Transverse colon (tissue), 4 donors: ENCODE measurements around the gene PRPF40B. TPM values are rescaled to one million over a fixed set of nuclear protein-coding genes. Genes with fewer than 3 reads are reported as not detected.

ENCODE experiments used
- DNase-seq: peaks from one replicate; pipeline ENCODE4 v3.0.0-alpha.2; 2019
- H3K27ac ChIP-seq, 4 donors: fragments of 200-600 bp; sonication (generic); 2 replicates each; pipeline ENCODE4 v1.5.1; 2016 to 2018; ENCODE audit warnings: inconsistent platforms in 4 of 4
- H3K27me3 ChIP-seq: fragments of 200-600 bp; sonication (generic); 2 replicates; pipeline ENCODE4 v1.5.1; 2017; ENCODE audit warnings: inconsistent platforms
- H3K36me3 ChIP-seq, 4 donors: fragments of 200-600 bp; sonication (generic); 2 replicates each; pipeline ENCODE4 v1.5.1; 2017 to 2019; ENCODE audit warnings: inconsistent platforms in 4 of 4
- H3K4me1 ChIP-seq, 4 donors: fragments of 200-600 bp; sonication (generic); 2 replicates each; pipeline ENCODE4 v1.5.1; 2017 to 2020; ENCODE audit warnings: inconsistent platforms in 4 of 4
- H3K4me3 ChIP-seq, 4 donors: fragments of 200-600 bp; sonication (generic); 1 replicate in 1 of 4; 2 replicates in 3 of 4; pipeline versions ENCODE4 v1.5.1 to v1.6.1; 2017 to 2019; ENCODE audit warnings: inconsistent platforms in 4 of 4
- H3K9me3 ChIP-seq, 2 donors: fragments of 200-600 bp; sonication (generic); 2 replicates each; pipeline ENCODE4 v1.5.1; 2017 to 2019; ENCODE audit warnings: inconsistent platforms in 2 of 2
- CTCF ChIP-seq, 5 experiments: fragments of 200-600 bp in 3 of 5; fragments of 450-650 bp in 2 of 5; sonication (generic) in 3 of 5; IDR thresholded peaks; 1 replicate in 2 of 5; 2 replicates in 3 of 5; pipeline ENCODE4 v1.5.1; 2016 to 2017; ENCODE audit warnings: antibody characterized with exemption in 5 of 5, inconsistent platforms in 3 of 5, mild to moderate bottlenecking in 2 of 5, moderate library complexity in 1 of 5
- EP300 ChIP-seq: sonication (generic); formaldehyde crosslinking; IDR thresholded peaks from one replicate; pipeline ENCODE4 v1.6.1; 2017; ENCODE audit warnings: antibody characterized with exemption, low read depth
- POLR2A ChIP-seq: fragments of 450-650 bp; IDR thresholded peaks from one replicate; pipeline ENCODE4 v1.6.1; 2016; ENCODE audit warnings: antibody characterized with exemption, mild to moderate bottlenecking, moderate library complexity
- POLR2AphosphoS5 ChIP-seq, 3 donors: sonication (generic); formaldehyde crosslinking; IDR thresholded peaks; one replicate each; pipeline ENCODE4 v1.6.1; 2016; ENCODE audit warnings: antibody characterized with exemption in 3 of 3
- WGBS, 2 donors: methylation state at CpG; one replicate each; pipeline ENCODE4 v1.1.5; 2018; ENCODE audit warnings: low coverage in 1 of 2; 5-methylcytosine and 5-hydroxymethylcytosine counted together
- in situ Hi-C, 4 donors: fragments of 200-750 bp; cut with MboI; loops; one replicate each; pipeline versions ENCODE4 v1.15.0 to v1.15.1; 2017; ENCODE audit warnings: low sequenced_read_pairs in 3 of 4, low pct_ligation_motif_present in 1 of 4, low pct_unique_long_range_greater_than_20kb in 1 of 4
- intact Hi-C: fragments of 100-400 bp; cut with DNase I; formaldehyde crosslinking; loops from one replicate; pipeline ENCODE4 v1.15.1; 2023; ENCODE audit warnings: low total_unique reads
- total RNA-seq, 4 donors: library from RNA; depleted of rRNA; stranded (reverse); fragments of >200 nt; gene quantifications; one replicate each; pipeline ENCODE4 v1.1.0, GENCODE V29; 2016

The PRPF40B gene
- total RNA-seq, 4 donors from 2014 or later, result 3.7 to 12.7 (median 8.7) TPM

GRCh38 chr12:49672301-49673217, 49.2 kb downstream of the PRPF40B start:
- no peak for DNase-seq
- H3K27ac ChIP-seq, result peak overlapping the region; percentile 82 to 90 (median 84)
- intact Hi-C loops (loop anchor here (2.0 kb wide), 1 partner anchor 34 kb away; the partner anchor contains the start of gene FMNL3), in situ Hi-C loops (no loop called here)
- no peaks in the 10 kb centered on the region for H3K27me3 ChIP-seq
- WGBS, 2 donors, result 47 to 58% methylated on average over 4 to 5 of the region's 5 CpGs
- no peaks in the 10 kb centered on the region for H3K9me3 ChIP-seq
- peaks cover 32 to 54% (median 44%) of the 10 kb centered on the region in 4 donors for H3K4me1 ChIP-seq
- no peaks in the 10 kb centered on the region for H3K36me3 ChIP-seq
- no peak overlapping the region for H3K4me3 ChIP-seq
- TF ChIP-seq EP300 (no peak), POLR2A (no peak), POLR2AphosphoS5 (IDR thresholded peaks at IDR 0.05) (no peak), CTCF (IDR thresholded peaks at IDR 0.05) (no peak)

GRCh38 chr12:49673446-49674317, 50.3 kb downstream of the PRPF40B start:
- Histone ChIP-seq H3K4me3 (no peak overlapping the region), H3K27me3 (no peaks in the 10 kb centered on the region), H3K4me1 (peaks cover 32 to 54% (median 44%) of the 10 kb centered on the region in 4 donors), H3K27ac (peak overlapping the region; percentile 82 to 90 (median 84)), H3K9me3 (no peaks in the 10 kb centered on the region), H3K36me3 (no peaks in the 10 kb centered on the region)
- TF ChIP-seq POLR2A, result peak; percentile 49
- peak; percentile 26 to 73 (median 36) for TF ChIP-seq CTCF (IDR thresholded peaks at IDR 0.05)
- no peak for TF ChIP-seq EP300
- TF ChIP-seq POLR2AphosphoS5 (IDR thresholded peaks at IDR 0.05), result peak; percentile 87 to 90 (median 88)
- WGBS, 2 donors, result 18 to 20% methylated on average over 2 to 13 of the region's 13 CpGs
- intact Hi-C loops, result loop anchor here (2.0 kb wide), 1 partner anchor 33 kb away; the partner anchor contains the start of gene FMNL3
- in situ Hi-C loops, result no loop called here
- DNase-seq, result peak; percentile 86

GRCh38 chr12:49674318-49674981, 51.1 kb downstream of the PRPF40B start:
- no peaks in the 10 kb centered on the region for H3K9me3 ChIP-seq
- H3K4me1 ChIP-seq, result peaks cover 32 to 54% (median 44%) of the 10 kb centered on the region in 4 donors
- peak overlapping the region; percentile 82 to 90 (median 84) for H3K27ac ChIP-seq
- intact Hi-C loops (no loop called here), in situ Hi-C loops (no loop called here)
- WGBS, 2 donors, result 51% methylated on average over 4 of the region's 4 CpGs; no CpG with 5 or more reads in 1 of the 2 donors
- TF ChIP-seq CTCF (IDR thresholded peaks at IDR 0.05), result no peak
- TF ChIP-seq EP300, result no peak
- TF ChIP-seq POLR2A, result no peak
- no peak for TF ChIP-seq POLR2AphosphoS5 (IDR thresholded peaks at IDR 0.05)
- H3K27me3 ChIP-seq, result no peaks in the 10 kb centered on the region
- no peak overlapping the region for H3K4me3 ChIP-seq
- DNase-seq, result no peak
- no peaks in the 10 kb centered on the region for H3K36me3 ChIP-seq
